IMR-90 (cell line): ENCODE results near the gene SCRN2. TPM values are rescaled to one million over a fixed set of nuclear protein-coding genes. Genes with fewer than 3 reads are reported as not detected.

ENCODE experiments used
- ATAC-seq: fragments of 200-7000 bp; cut with Tn5 transposase; 2 replicates; pipeline ENCODE4 v1.9.1; 2020; ENCODE audit warnings: low read depth, mild to moderate bottlenecking, moderate library complexity
- BruUV-seq: library from RNA; stranded (reverse); fragments of 400-500 nt; replicated peaks from 2 replicates; lab custom pipeline; 2021; lab: Mats Ljungman, UMichigan
- CTCF ChIA-PET: fragments of 300-600 bp; formaldehyde crosslinking; extraction: SDS; loops from one replicate; lab custom pipeline; 2021; ENCODE audit warnings: antibody characterized with exemption; lab: Yijun Ruan, JAX
- POLR2A ChIA-PET: fragments of 300-600 bp; sonication (Branson Sonifier 250); formaldehyde crosslinking; loops from one replicate; lab custom pipeline; 2022; ENCODE audit warnings: antibody characterized with exemption; ENCODE audit not compliant: unreplicated experiment; lab: Charles Lee
- DNase-seq: peaks from one replicate; pipeline ENCODE4 v3.0.0; 2013
- H2AFZ ChIP-seq: replicated peaks from 2 replicates; pipeline ENCODE3; 2013; ENCODE audit warnings: low read length, mild to moderate bottlenecking; ENCODE audit not compliant: poor library complexity
- H2AK5ac ChIP-seq: 2 replicates; pipeline ENCODE4 v1.6.1; 2013; ENCODE audit warnings: low read depth, low read length, inconsistent platforms
- H2AK9ac ChIP-seq: replicated peaks from 2 replicates; pipeline ENCODE3; 2013; ENCODE audit warnings: mild to moderate bottlenecking, low read depth, low read length, moderate library complexity; ENCODE audit not compliant: poor library complexity
- H2BK120ac ChIP-seq: 2 replicates; pipeline ENCODE4 v1.6.1; 2013; ENCODE audit warnings: low read depth, low read length, inconsistent platforms
- H2BK15ac ChIP-seq: 3 replicates; pipeline ENCODE4 v1.6.1; 2013; ENCODE audit warnings: low read depth, low read length, inconsistent platforms
- H2BK20ac ChIP-seq: 2 replicates; pipeline ENCODE4 v1.6.1; 2013; ENCODE audit warnings: low read depth, mild to moderate bottlenecking, inconsistent platforms, low read length, moderate library complexity
- H2BK5ac ChIP-seq: 2 replicates; pipeline ENCODE4 v1.6.1; 2013; ENCODE audit warnings: mild to moderate bottlenecking, low read depth, low read length, inconsistent platforms; ENCODE audit not compliant: poor library complexity, severe bottlenecking
- H3K14ac ChIP-seq: replicated peaks from 2 replicates; pipeline ENCODE4 v1.6.1; 2013; ENCODE audit warnings: low read depth, low read length, inconsistent platforms
- H3K18ac ChIP-seq: 2 replicates; pipeline ENCODE4 v1.6.1; 2013; ENCODE audit warnings: low read depth, low read length, control low read depth
- H3K23ac ChIP-seq: 2 replicates; pipeline ENCODE4 v1.6.1; 2013; ENCODE audit warnings: low read depth, low read length, inconsistent platforms
- H3K27ac ChIP-seq: 2 replicates; pipeline ENCODE4 v1.5.1; 2013; ENCODE audit warnings: mild to moderate bottlenecking, control low read depth, low read length; ENCODE audit not compliant: insufficient read depth
- H3K27me3 ChIP-seq: 2 replicates; pipeline ENCODE4 v1.6.1; 2013; ENCODE audit warnings: low read length; ENCODE audit not compliant: control insufficient read depth, insufficient read depth
- H3K36me3 ChIP-seq: 2 replicates; pipeline ENCODE4 v1.6.1; 2013; ENCODE audit warnings: low read length, mixed read lengths; ENCODE audit not compliant: control insufficient read depth, insufficient read depth
- H3K4ac ChIP-seq: 2 replicates; pipeline ENCODE4 v1.6.1; 2013; ENCODE audit warnings: low read depth, low read length, inconsistent platforms
- H3K4me1 ChIP-seq: 2 replicates; pipeline ENCODE4 v1.6.1; 2013; ENCODE audit warnings: low read length, mixed read lengths; ENCODE audit not compliant: control insufficient read depth, insufficient read depth
- H3K4me2 ChIP-seq: 2 replicates; pipeline ENCODE4 v1.6.1; 2013; ENCODE audit warnings: low read depth, mild to moderate bottlenecking, control low read depth, low read length, moderate library complexity
- H3K4me3 ChIP-seq: 2 replicates; pipeline ENCODE4 v1.5.1; 2013; ENCODE audit warnings: low read depth, mild to moderate bottlenecking, control low read depth, low read length, moderate library complexity; ENCODE audit not compliant: insufficient read depth
- H3K56ac ChIP-seq: 2 replicates; pipeline ENCODE4 v1.6.1; 2013; ENCODE audit warnings: low read length, inconsistent platforms; ENCODE audit not compliant: insufficient read depth; ENCODE audit errors: extremely low read depth
- H3K79me1 ChIP-seq, 2 experiments: 2 replicates each; pipeline ENCODE4 v1.6.1; 2013; ENCODE audit warnings: low read length in 2 of 2, inconsistent platforms in 1 of 2, low read depth in 1 of 2
- H3K9ac ChIP-seq: 2 replicates; pipeline ENCODE4 v1.6.1; 2013; ENCODE audit warnings: low read depth, low read length, control low read depth
- H3K9me1 ChIP-seq: 2 replicates; pipeline ENCODE4 v1.6.1; 2013; ENCODE audit warnings: low read length, inconsistent platforms; ENCODE audit not compliant: insufficient read depth
- H3K9me3 ChIP-seq: 2 replicates; pipeline ENCODE4 v1.6.1; 2013; ENCODE audit warnings: low read length; ENCODE audit not compliant: control insufficient read depth, insufficient read depth
- H4K20me1 ChIP-seq: 2 replicates; pipeline ENCODE4 v1.6.1; 2013; ENCODE audit warnings: low read length, inconsistent platforms; ENCODE audit not compliant: insufficient read depth
- H4K5ac ChIP-seq: 2 replicates; pipeline ENCODE4 v1.6.1; 2013; ENCODE audit warnings: mild to moderate bottlenecking, low read depth, low read length, control low read depth
- H4K8ac ChIP-seq, 2 experiments: 2 replicates each; pipeline ENCODE4 v1.6.1; 2013; ENCODE audit warnings: low read depth in 2 of 2, low read length in 2 of 2, control low read depth in 1 of 2, inconsistent platforms in 1 of 2
- H4K91ac ChIP-seq: 2 replicates; pipeline ENCODE4 v1.6.1; 2013; ENCODE audit warnings: low read depth, low read length, inconsistent platforms; ENCODE audit not compliant: insufficient read depth
- BHLHE40 ChIP-seq: fragments of 150-350 bp; IDR thresholded peaks from 2 replicates; pipeline ENCODE4 v1.6.1; 2016; ENCODE audit warnings: mild to moderate bottlenecking, low read depth, low read length
- CEBPB ChIP-seq: IDR thresholded peaks from 2 replicates; pipeline ENCODE4 v1.6.1; 2012; ENCODE audit warnings: low read depth, low read length, improper control_type of control experiment
- CHD1 ChIP-seq: IDR thresholded peaks from 2 replicates; pipeline ENCODE4 v1.6.1; 2012; ENCODE audit warnings: low read depth, low read length, improper control_type of control experiment
- ELK1 ChIP-seq: fragments of 150-350 bp; IDR thresholded peaks from 2 replicates; pipeline ENCODE4 v1.6.1; 2016; ENCODE audit warnings: low read depth, mild to moderate bottlenecking, low read length, moderate library complexity, borderline replicate concordance
- FOS ChIP-seq: fragments of 150-350 bp; IDR thresholded peaks from 2 replicates; pipeline ENCODE4 v1.6.1; 2016; ENCODE audit warnings: low read depth, low read length
- MAFK ChIP-seq: IDR thresholded peaks from 2 replicates; pipeline ENCODE4 v1.6.1; 2012; ENCODE audit warnings: low read depth, low read length, improper control_type of control experiment
- MAZ ChIP-seq: IDR thresholded peaks from 2 replicates; pipeline ENCODE4 v1.6.1; 2012; ENCODE audit warnings: low read depth, mild to moderate bottlenecking, low read length, improper control_type of control experiment, moderate library complexity, borderline replicate concordance
- MXI1 ChIP-seq: IDR thresholded peaks from 2 replicates; pipeline ENCODE4 v1.6.1; 2012; ENCODE audit warnings: low read depth, mild to moderate bottlenecking, low read length, moderate library complexity, borderline replicate concordance
- NFE2L2 ChIP-seq: fragments of 150-350 bp; IDR thresholded peaks from 2 replicates; pipeline ENCODE4 v1.6.1; 2016; ENCODE audit warnings: low read depth, mild to moderate bottlenecking, low read length
- POLR2A ChIP-seq: IDR thresholded peaks from 2 replicates; pipeline ENCODE4 v1.6.1; 2012; ENCODE audit warnings: mild to moderate bottlenecking, low read depth, low read length
- RAD21 ChIP-seq: IDR thresholded peaks from 2 replicates; pipeline ENCODE4 v1.6.1; 2012; ENCODE audit warnings: low read length, improper control_type of control experiment
- RCOR1 ChIP-seq: IDR thresholded peaks from 2 replicates; pipeline ENCODE4 v1.6.1; 2012; ENCODE audit warnings: mild to moderate bottlenecking, low read length, improper control_type of control experiment; ENCODE audit not compliant: insufficient replicate concordance
- RFX5 ChIP-seq: IDR thresholded peaks from 2 replicates; pipeline ENCODE4 v1.8.0; 2012; ENCODE audit warnings: low read depth, mild to moderate bottlenecking, low read length, moderate library complexity
- SMC3 ChIP-seq: fragments of 150-350 bp; IDR thresholded peaks from 2 replicates; pipeline ENCODE4 v1.6.1; 2016; ENCODE audit warnings: low read depth, mild to moderate bottlenecking, antibody characterized with exemption, low read length, moderate library complexity
- USF2 ChIP-seq: fragments of 150-350 bp; IDR thresholded peaks from 2 replicates; pipeline ENCODE4 v1.6.1; 2017; ENCODE audit warnings: mild to moderate bottlenecking, antibody characterized with exemption, low read length, low read depth
- WGBS, 2 experiments: methylation state at CpG; one replicate each; pipeline versions ENCODE4 v1.1.5 to v1.1.7; 2013; ENCODE audit warnings: missing lambda C conversion rate in 2 of 2; ENCODE audit not compliant: insufficient read length in 1 of 2; ENCODE audit errors: extremely low coverage in 2 of 2; 5-methylcytosine and 5-hydroxymethylcytosine counted together
- dilution Hi-C: fragments of 300-500 bp; cut with HindIII; formaldehyde crosslinking; loops from one replicate; pipeline ENCODE4 v1.14.3; 2018; ENCODE audit warnings: low sequenced_read_pairs; ENCODE audit not compliant: unreplicated experiment
- in situ Hi-C: fragments of 300-500 bp; cut with MboI; formaldehyde crosslinking; loops from 3 replicates; pipeline ENCODE4 v1.14.3; 2019; ENCODE audit warnings: low sequenced_read_pairs, inconsistent platforms, mixed read lengths
- intact Hi-C: fragments of 100-400 bp; cut with micrococcal nuclease; formaldehyde crosslinking; loops from 2 replicates; pipeline ENCODE4 v1.10.0; 2022
- polyA plus RNA-seq, 3 experiments: library from polyadenylated mRNA; depleted of rRNA; stranded (reverse); fragments of >200 nt; gene quantifications; 2 replicates each; pipeline ENCODE4 v1.2.3, GENCODE V29; 2012; ENCODE audit warnings: low replicate concordance in 1 of 3
- total RNA-seq: library from RNA; depleted of rRNA; stranded (reverse); fragments of >200 nt; gene quantifications from 2 replicates; pipeline ENCODE4 v1.2.3, GENCODE V29; 2012

Gene SCRN2
- total and polyA plus RNA-seq, 2 of the 4 experiments (the other 2 are of a cell fraction), result 17.2 to 31.0 TPM

- intact Hi-C loops (no loop called here), dilution Hi-C loops (no loop called here), in situ Hi-C loops (no loop called here)
- Histone ChIP-seq H4K20me1 (peaks cover 23% of the 10 kb centered on the region), H4K5ac (no peak overlapping the region), H3K56ac (no peak overlapping the region), H3K79me1 (no peaks in the 10 kb centered on the region), H3K9me1 (0 out of 2 replicates have a peak, but pooled peaks cover 2% of the 10 kb centered on the region), H2AK9ac (no peak overlapping the region), H3K9ac (no peak overlapping the region), H3K4me1 (peaks cover 3% of the 10 kb centered on the region; the same call in 1 of the 2 replicates), H3K14ac (no peak overlapping the region), H2BK120ac (no peak overlapping the region), H3K4ac (no peak overlapping the region), H3K4me2 (no peak overlapping the region), H2AFZ (no peak overlapping the region), H2AK5ac (no peak overlapping the region), H2BK20ac (no peak overlapping the region), H3K4me3 (no peak overlapping the region), H3K27me3 (peaks cover 27% of the 10 kb centered on the region), H3K18ac (no peak overlapping the region), H4K8ac (no peak overlapping the region), H3K27ac (no peak overlapping the region), H3K9me3 (no peaks in the 10 kb centered on the region), H4K91ac (no peak overlapping the region), H3K23ac (no peak overlapping the region), H2BK5ac (no peak overlapping the region), H2BK15ac (no peak overlapping the region), H3K36me3 (peaks cover 30% of the 10 kb centered on the region)
- WGBS, 2 experiments, result 94% methylated on average over 7 of the region's 16 CpGs; no CpG with 5 or more reads in 1 of the 2 experiments
- ChIA-PET CTCF (no interaction called here), POLR2A (no interaction called here)
- no peak for ATAC-seq
- no peak for DNase-seq
- no TSS peak for BruUV-seq
- TF ChIP-seq RFX5 (no peak), CEBPB (no peak), RCOR1 (no peak), ELK1 (no peak), SMC3 (no peak), FOS (no peak), MAZ (no peak), USF2 (no peak), MAFK (no peak), NFE2L2 (no peak), POLR2A (no peak), MXI1 (no peak), CHD1 (no peak), RAD21 (no peak), BHLHE40 (no peak)
These were observed 34.8 kb downstream of the SCRN2 start for GRCh38 chr17:47806026-47806912.
